Liver (tissue), 3 donors: ENCODE data around the gene ZNF669.

Source experiments
- EGR1 ChIP-seq, 2 donors: IDR thresholded peaks; 2 replicates each; pipeline ENCODE4 v1.6.1; 2016 to 2018; ENCODE audit warnings: antibody characterized with exemption in 2 of 2, low read depth in 2 of 2
- FOXA1 ChIP-seq: IDR thresholded peaks from 2 replicates; pipeline ENCODE4 v1.6.1; 2016; ENCODE audit warnings: antibody characterized with exemption
- GABPA ChIP-seq, 2 donors: IDR thresholded peaks in 1 of 2; conservative IDR thresholded peaks in 1 of 2; 2 replicates each; pipeline ENCODE4 v1.6.1; 2016; ENCODE audit warnings: antibody characterized with exemption in 2 of 2, mild to moderate bottlenecking in 1 of 2, moderate library complexity in 1 of 2
- JUND ChIP-seq, 2 donors: IDR thresholded peaks; 2 replicates each; pipeline ENCODE4 v1.6.1; 2016; ENCODE audit warnings: antibody characterized with exemption in 2 of 2
- MAX ChIP-seq: IDR thresholded peaks from 2 replicates; pipeline ENCODE4 v1.6.1; 2016; ENCODE audit warnings: antibody characterized with exemption
- RAD21 ChIP-seq, 2 donors: IDR thresholded peaks; 2 replicates each; pipeline ENCODE4 v1.6.1; 2016; ENCODE audit warnings: antibody characterized with exemption in 2 of 2, mild to moderate bottlenecking in 2 of 2
- TAF1 ChIP-seq: conservative IDR thresholded peaks from 2 replicates; pipeline ENCODE4 v1.6.1; 2016; ENCODE audit warnings: antibody characterized with exemption, mild to moderate bottlenecking
- YY1 ChIP-seq: IDR thresholded peaks from 2 replicates; pipeline ENCODE4 v1.6.1; 2016; ENCODE audit warnings: antibody characterized with exemption, mild to moderate bottlenecking
- TF ChIP-seq, protein P1 (sequence below): fragments of 150-350 bp; IDR thresholded peaks from 2 replicates; pipeline ENCODE4 v1.5.1; 2017; ENCODE audit warnings: improper control_type of control experiment, low read depth, low read length; ENCODE audit not compliant: missing input control
- TF ChIP-seq, protein P2 (sequence below): IDR thresholded peaks from 2 replicates; pipeline ENCODE4 v1.6.1; 2016; ENCODE audit warnings: antibody characterized with exemption, mild to moderate bottlenecking
- TF ChIP-seq, protein P3 (sequence below): IDR thresholded peaks from 2 replicates; pipeline ENCODE4 v1.6.1; 2016; ENCODE audit warnings: antibody characterized with exemption
- donor health status: healthy.
- donor health status: healthy.

DNA sequence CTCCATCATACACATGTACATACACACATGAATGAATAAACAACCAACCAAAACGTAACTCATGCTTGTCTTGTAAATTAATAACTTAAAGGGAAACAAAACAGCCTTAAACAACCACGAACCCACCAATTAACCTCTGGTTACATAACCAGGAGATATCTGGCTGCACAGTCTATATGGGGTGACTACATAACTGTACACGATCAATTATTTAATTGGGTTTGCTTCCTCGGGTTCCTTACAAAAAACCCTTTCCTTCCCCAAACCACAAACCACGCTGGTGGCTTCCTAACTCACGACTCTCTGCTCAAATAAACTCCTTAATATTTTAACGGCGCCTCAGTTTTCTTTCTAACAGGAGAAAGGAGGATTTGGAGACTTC lies 26.3 kb downstream of the ZNF669 start:
- TF ChIP-seq, protein P1, sequence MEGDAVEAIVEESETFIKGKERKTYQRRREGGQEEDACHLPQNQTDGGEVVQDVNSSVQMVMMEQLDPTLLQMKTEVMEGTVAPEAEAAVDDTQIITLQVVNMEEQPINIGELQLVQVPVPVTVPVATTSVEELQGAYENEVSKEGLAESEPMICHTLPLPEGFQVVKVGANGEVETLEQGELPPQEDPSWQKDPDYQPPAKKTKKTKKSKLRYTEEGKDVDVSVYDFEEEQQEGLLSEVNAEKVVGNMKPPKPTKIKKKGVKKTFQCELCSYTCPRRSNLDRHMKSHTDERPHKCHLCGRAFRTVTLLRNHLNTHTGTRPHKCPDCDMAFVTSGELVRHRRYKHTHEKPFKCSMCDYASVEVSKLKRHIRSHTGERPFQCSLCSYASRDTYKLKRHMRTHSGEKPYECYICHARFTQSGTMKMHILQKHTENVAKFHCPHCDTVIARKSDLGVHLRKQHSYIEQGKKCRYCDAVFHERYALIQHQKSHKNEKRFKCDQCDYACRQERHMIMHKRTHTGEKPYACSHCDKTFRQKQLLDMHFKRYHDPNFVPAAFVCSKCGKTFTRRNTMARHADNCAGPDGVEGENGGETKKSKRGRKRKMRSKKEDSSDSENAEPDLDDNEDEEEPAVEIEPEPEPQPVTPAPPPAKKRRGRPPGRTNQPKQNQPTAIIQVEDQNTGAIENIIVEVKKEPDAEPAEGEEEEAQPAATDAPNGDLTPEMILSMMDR, result no peak
- TF ChIP-seq, protein P2, sequence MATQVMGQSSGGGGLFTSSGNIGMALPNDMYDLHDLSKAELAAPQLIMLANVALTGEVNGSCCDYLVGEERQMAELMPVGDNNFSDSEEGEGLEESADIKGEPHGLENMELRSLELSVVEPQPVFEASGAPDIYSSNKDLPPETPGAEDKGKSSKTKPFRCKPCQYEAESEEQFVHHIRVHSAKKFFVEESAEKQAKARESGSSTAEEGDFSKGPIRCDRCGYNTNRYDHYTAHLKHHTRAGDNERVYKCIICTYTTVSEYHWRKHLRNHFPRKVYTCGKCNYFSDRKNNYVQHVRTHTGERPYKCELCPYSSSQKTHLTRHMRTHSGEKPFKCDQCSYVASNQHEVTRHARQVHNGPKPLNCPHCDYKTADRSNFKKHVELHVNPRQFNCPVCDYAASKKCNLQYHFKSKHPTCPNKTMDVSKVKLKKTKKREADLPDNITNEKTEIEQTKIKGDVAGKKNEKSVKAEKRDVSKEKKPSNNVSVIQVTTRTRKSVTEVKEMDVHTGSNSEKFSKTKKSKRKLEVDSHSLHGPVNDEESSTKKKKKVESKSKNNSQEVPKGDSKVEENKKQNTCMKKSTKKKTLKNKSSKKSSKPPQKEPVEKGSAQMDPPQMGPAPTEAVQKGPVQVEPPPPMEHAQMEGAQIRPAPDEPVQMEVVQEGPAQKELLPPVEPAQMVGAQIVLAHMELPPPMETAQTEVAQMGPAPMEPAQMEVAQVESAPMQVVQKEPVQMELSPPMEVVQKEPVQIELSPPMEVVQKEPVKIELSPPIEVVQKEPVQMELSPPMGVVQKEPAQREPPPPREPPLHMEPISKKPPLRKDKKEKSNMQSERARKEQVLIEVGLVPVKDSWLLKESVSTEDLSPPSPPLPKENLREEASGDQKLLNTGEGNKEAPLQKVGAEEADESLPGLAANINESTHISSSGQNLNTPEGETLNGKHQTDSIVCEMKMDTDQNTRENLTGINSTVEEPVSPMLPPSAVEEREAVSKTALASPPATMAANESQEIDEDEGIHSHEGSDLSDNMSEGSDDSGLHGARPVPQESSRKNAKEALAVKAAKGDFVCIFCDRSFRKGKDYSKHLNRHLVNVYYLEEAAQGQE, result no peak
- no peak for TF ChIP-seq YY1
- TF ChIP-seq RAD21 (IDR thresholded peaks at IDR 0.05), result no peak
- no peak for TF ChIP-seq TAF1
- TF ChIP-seq EGR1 (IDR thresholded peaks at IDR 0.05; ENCODE audit: low read depth in 2 of 2), result no peak
- no peak for TF ChIP-seq FOXA1
- no peak for TF ChIP-seq MAX
- no peak for TF ChIP-seq GABPA (IDR thresholded peaks at IDR 0.05 in 1 of 2, conservative IDR thresholded peaks at IDR 0.05 in 1 of 2)
- TF ChIP-seq JUND (IDR thresholded peaks at IDR 0.05), result no peak
- TF ChIP-seq, protein P3, sequence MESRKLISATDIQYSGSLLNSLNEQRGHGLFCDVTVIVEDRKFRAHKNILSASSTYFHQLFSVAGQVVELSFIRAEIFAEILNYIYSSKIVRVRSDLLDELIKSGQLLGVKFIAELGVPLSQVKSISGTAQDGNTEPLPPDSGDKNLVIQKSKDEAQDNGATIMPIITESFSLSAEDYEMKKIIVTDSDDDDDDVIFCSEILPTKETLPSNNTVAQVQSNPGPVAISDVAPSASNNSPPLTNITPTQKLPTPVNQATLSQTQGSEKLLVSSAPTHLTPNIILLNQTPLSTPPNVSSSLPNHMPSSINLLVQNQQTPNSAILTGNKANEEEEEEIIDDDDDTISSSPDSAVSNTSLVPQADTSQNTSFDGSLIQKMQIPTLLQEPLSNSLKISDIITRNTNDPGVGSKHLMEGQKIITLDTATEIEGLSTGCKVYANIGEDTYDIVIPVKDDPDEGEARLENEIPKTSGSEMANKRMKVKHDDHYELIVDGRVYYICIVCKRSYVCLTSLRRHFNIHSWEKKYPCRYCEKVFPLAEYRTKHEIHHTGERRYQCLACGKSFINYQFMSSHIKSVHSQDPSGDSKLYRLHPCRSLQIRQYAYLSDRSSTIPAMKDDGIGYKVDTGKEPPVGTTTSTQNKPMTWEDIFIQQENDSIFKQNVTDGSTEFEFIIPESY, result no peak
